Measurements from ENCODE around the gene MCL1.

The MCL1 gene

DNA sequence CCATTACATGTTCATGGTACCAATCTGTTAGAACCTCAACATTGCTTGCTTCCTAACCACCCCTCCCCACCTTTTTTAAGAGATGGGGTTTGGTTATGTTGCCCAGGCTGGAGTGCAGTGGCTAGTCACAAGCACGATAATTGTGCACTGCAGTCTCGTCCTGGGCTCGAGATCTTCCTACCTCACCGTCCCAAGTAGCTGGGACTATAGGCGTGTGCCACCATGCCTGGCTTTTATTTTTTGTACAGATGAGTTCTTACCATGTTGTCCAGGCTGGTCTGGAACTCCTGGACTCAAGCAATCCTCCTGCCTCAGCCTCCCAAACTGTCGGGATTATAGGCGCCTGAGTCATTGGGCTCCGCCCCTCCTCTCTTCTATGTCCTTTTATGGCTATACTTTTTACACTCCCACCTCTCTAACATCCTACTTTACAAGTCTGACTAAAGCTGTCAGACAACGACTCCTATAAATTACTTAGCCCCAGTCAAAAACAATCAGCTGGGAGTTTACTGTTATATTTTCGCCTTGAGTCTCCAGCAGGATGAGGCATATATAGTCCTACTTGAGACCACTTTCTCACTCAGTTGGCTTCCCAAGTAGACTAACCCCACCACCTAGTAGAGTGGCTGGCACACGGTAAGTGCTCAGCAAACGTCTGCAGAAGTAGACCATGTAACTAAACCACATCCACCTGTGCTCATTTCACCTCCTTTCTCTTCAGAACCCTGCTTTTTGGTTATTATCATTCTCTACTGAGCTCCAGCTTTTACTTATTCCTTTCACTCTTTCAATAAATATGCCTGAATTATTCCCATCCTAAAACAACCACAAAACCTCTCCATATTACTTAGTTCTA, 36.2 kb upstream of the MCL1 start:
- Histone ChIP-seq H3K4me3 (ENCODE audit: low read depth, low read length, poor library complexity, severe bottlenecking) (no peak overlapping the region), H3K4me2 (ENCODE audit: low read length) (no peak overlapping the region), H3K79me2 (ENCODE audit: insufficient read depth, low read length) (no peaks in the 10 kb centered on the region), H3K27ac (ENCODE audit: low read depth, low read length, poor library complexity, severe bottlenecking) (peak overlapping the region; percentile 12), H3K9ac (ENCODE audit: low read length) (no peak overlapping the region), H3K36me3 (ENCODE audit: insufficient read depth, low read length) (peaks cover 54% of the 10 kb centered on the region), H3F3A (ENCODE audit: insufficient read depth, low read length) (no peaks in the 10 kb centered on the region), H2AFZ (ENCODE audit: low read length) (no peak overlapping the region), H3K9me3 (ENCODE audit: low read length) (no peaks in the 10 kb centered on the region), H3K27me3 (ENCODE audit: insufficient read depth, low read length) (no peaks in the 10 kb centered on the region), H4K20me1 (ENCODE audit: insufficient read depth, low read length) (no peaks in the 10 kb centered on the region), H3K4me1 (ENCODE audit: insufficient read depth, low read length, severe bottlenecking) (peaks cover 37% of the 10 kb centered on the region), H3K9me2 (ENCODE audit: low read depth, low read length) (no peaks in the 10 kb centered on the region)
- no peak for TF ChIP-seq EZH2 (IDR thresholded peaks at IDR 0.05; ENCODE audit: borderline replicate concordance, low read length)
- TF ChIP-seq, protein P1, sequence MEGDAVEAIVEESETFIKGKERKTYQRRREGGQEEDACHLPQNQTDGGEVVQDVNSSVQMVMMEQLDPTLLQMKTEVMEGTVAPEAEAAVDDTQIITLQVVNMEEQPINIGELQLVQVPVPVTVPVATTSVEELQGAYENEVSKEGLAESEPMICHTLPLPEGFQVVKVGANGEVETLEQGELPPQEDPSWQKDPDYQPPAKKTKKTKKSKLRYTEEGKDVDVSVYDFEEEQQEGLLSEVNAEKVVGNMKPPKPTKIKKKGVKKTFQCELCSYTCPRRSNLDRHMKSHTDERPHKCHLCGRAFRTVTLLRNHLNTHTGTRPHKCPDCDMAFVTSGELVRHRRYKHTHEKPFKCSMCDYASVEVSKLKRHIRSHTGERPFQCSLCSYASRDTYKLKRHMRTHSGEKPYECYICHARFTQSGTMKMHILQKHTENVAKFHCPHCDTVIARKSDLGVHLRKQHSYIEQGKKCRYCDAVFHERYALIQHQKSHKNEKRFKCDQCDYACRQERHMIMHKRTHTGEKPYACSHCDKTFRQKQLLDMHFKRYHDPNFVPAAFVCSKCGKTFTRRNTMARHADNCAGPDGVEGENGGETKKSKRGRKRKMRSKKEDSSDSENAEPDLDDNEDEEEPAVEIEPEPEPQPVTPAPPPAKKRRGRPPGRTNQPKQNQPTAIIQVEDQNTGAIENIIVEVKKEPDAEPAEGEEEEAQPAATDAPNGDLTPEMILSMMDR (IDR thresholded peaks at IDR 0.05; ENCODE audit: low read length), result no peak

DNA sequence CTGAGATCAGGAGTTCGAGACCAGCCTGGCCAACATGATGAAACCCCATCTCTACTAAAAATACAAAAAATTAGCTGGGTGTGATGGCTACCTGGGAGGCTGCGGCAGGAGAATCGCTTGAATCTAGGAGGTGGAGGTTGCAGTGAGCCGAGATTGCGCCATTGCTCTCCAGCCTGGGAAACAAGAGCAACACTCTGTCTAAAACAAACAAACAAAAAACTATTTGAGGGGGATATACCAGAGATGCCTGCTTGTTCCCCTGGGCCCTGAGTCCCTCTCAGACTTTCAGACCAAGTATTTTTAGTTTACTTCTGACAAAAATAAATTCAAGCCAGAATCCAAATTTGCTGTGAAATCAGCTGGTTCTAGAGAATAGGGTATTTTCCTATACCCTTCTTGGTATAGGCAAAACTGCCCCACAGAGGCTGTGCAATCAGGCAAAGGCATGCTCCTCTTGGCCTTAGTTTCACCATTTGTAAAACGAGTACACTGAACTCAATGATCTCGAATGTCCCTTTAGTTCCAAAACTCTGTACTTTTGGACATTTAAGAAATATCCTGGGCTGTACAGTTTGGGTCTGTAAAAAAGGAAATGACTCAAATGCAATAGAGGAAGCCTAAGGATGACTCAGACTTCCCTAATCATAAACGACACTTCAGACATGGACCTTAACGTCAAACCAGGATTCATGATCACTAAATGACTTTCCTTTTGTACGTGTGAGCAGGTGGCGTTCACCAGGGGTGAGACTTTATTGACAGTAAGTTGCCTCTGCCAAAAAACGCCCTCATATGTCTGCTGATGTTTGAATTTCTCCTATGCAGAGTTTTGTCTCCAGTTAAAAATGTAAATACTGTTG, 33.9 kb upstream of the MCL1 start:
- Histone ChIP-seq H3K9me2 (ENCODE audit: low read depth, low read length) (no peaks in the 10 kb centered on the region), H3K27me3 (ENCODE audit: insufficient read depth, low read length) (no peaks in the 10 kb centered on the region), H3K79me2 (ENCODE audit: insufficient read depth, low read length) (no peaks in the 10 kb centered on the region), H3K4me3 (ENCODE audit: low read depth, low read length, poor library complexity, severe bottlenecking) (no peak overlapping the region), H3K36me3 (ENCODE audit: insufficient read depth, low read length) (peaks cover 31% of the 10 kb centered on the region), H3K4me1 (ENCODE audit: insufficient read depth, low read length, severe bottlenecking) (peaks cover 39% of the 10 kb centered on the region), H3K9ac (ENCODE audit: low read length) (peak overlapping the region; percentile 14; the same call in 1 of the 2 replicates), H3F3A (ENCODE audit: insufficient read depth, low read length) (no peaks in the 10 kb centered on the region), H3K9me3 (ENCODE audit: low read length) (no peaks in the 10 kb centered on the region), H4K20me1 (ENCODE audit: insufficient read depth, low read length) (no peaks in the 10 kb centered on the region), H3K4me2 (ENCODE audit: low read length) (peak overlapping the region; percentile 8; the same call in 1 of the 2 replicates), H2AFZ (ENCODE audit: low read length) (no peak overlapping the region), H3K27ac (ENCODE audit: low read depth, low read length, poor library complexity, severe bottlenecking) (peak overlapping the region; percentile 85)
- no peak for TF ChIP-seq EZH2 (IDR thresholded peaks at IDR 0.05; ENCODE audit: borderline replicate concordance, low read length)
- TF ChIP-seq, protein P1 (IDR thresholded peaks at IDR 0.05; ENCODE audit: low read length), result no peak

DNA sequence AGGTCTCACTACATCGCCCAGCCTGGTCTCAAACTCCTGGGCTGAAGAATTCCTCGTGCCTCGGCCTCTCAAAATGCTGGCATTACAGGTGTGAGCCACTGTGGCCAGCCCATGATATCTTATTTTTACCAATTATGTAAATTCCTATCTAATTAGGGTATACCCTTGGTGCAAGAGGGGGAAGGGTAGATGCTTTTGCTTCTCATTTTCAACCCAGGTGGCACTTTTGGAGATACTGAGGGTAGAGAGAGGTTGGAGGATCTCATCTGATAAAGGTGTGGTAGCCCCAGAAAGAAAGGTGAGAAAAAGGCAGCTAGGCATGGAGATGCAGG, 32.6 kb upstream of the MCL1 start:
- TF ChIP-seq, protein P1 (IDR thresholded peaks at IDR 0.05; ENCODE audit: low read length), result no peak
- no peak for TF ChIP-seq EZH2 (IDR thresholded peaks at IDR 0.05; ENCODE audit: borderline replicate concordance, low read length)
- no peaks in the 10 kb centered on the region for H3K9me3 ChIP-seq (ENCODE audit: low read length)
- H3K36me3 ChIP-seq (ENCODE audit: insufficient read depth, low read length), result peaks cover 20% of the 10 kb centered on the region
- H3K4me3 ChIP-seq (ENCODE audit: low read depth, low read length, poor library complexity, severe bottlenecking), result no peak overlapping the region
- peak overlapping the region; percentile 3; the same call in 1 of the 2 replicates for H3K9ac ChIP-seq (ENCODE audit: low read length)
- no peaks in the 10 kb centered on the region for H4K20me1 ChIP-seq (ENCODE audit: insufficient read depth, low read length)
- no peaks in the 10 kb centered on the region for H3K79me2 ChIP-seq (ENCODE audit: insufficient read depth, low read length)
- no peaks in the 10 kb centered on the region for H3K27me3 ChIP-seq (ENCODE audit: insufficient read depth, low read length)
- no peak overlapping the region for H2AFZ ChIP-seq (ENCODE audit: low read length)
- no peaks in the 10 kb centered on the region for H3F3A ChIP-seq (ENCODE audit: insufficient read depth, low read length)
- H3K9me2 ChIP-seq (ENCODE audit: low read depth, low read length), result no peaks in the 10 kb centered on the region
- peaks cover 39% of the 10 kb centered on the region for H3K4me1 ChIP-seq (ENCODE audit: insufficient read depth, low read length, severe bottlenecking)
- H3K4me2 ChIP-seq (ENCODE audit: low read length), result peak overlapping the region; percentile 15; the same call in 1 of the 2 replicates
- H3K27ac ChIP-seq (ENCODE audit: low read depth, low read length, poor library complexity, severe bottlenecking), result peak overlapping the region; percentile 85
